WERI-Rb-1 (cell line): ENCODE measurements around the gene MPND.

Source experiments
- DNase-seq: peaks from one replicate; pipeline ENCODE4 v3.0.0-alpha.2; 2020
- H3K27ac ChIP-seq: fragments of 250-450 bp; sonication (Bioruptor Pico); 2 replicates; pipeline ENCODE4 v1.5.1; 2020; ENCODE audit warnings: mild to moderate bottlenecking, moderate library complexity
- H3K27me3 ChIP-seq: fragments of 250-450 bp; sonication (Bioruptor Pico); 2 replicates; pipeline ENCODE4 v1.5.1; 2021; ENCODE audit warnings: mild to moderate bottlenecking, low read depth, moderate library complexity; ENCODE audit not compliant: insufficient read depth, severe bottlenecking
- H3K36me3 ChIP-seq: fragments of 250-450 bp; sonication (Bioruptor Pico); 2 replicates; pipeline ENCODE4 v1.5.1; 2020; ENCODE audit warnings: mild to moderate bottlenecking, moderate library complexity
- H3K4me3 ChIP-seq: 2 replicates; pipeline ENCODE4 v1.5.1; 2011; ENCODE audit warnings: low read depth, mild to moderate bottlenecking, control low read depth, low read length
- H3K9me3 ChIP-seq: fragments of 250-450 bp; sonication (Bioruptor Pico); 2 replicates; pipeline ENCODE4 v1.5.1; 2021; ENCODE audit warnings: mild to moderate bottlenecking, moderate library complexity; ENCODE audit not compliant: severe bottlenecking
- CTCF ChIP-seq: IDR thresholded peaks from 2 replicates; pipeline ENCODE4 v1.5.1; 2011; ENCODE audit warnings: low read depth, mild to moderate bottlenecking, control low read depth, inconsistent platforms, low read length

Gene MPND

GRCh38 chr19:4363571-4364304 lies 20.4 kb downstream of the MPND start:
- Histone ChIP-seq H3K4me3 (no peak overlapping the region), H3K27me3 (no peaks in the 10 kb centered on the region), H3K36me3 (peaks cover 84% of the 10 kb centered on the region), H3K27ac (no peak overlapping the region), H3K9me3 (no peaks in the 10 kb centered on the region)
- TF ChIP-seq CTCF = no peak
- DNase-seq = no peak

- H3K9me3 ChIP-seq = no peaks in the 10 kb centered on the region
- no peak for TF ChIP-seq CTCF
- peaks cover 68% of the 10 kb centered on the region for H3K36me3 ChIP-seq
Measured at GRCh38 chr19:4365341-4365740, 22.0 kb downstream of the MPND start.

GRCh38 chr19:4365791-4366665 lies 22.7 kb downstream of the MPND start:
- no peak for DNase-seq
- peaks cover 61% of the 10 kb centered on the region for H3K36me3 ChIP-seq
- no peak overlapping the region for H3K27ac ChIP-seq
- no peaks in the 10 kb centered on the region for H3K27me3 ChIP-seq
- no peaks in the 10 kb centered on the region for H3K9me3 ChIP-seq
- no peak overlapping the region for H3K4me3 ChIP-seq
- no peak for TF ChIP-seq CTCF

More at GRCh38 chr19:4365341-4365740, 22.0 kb downstream of the MPND start:
- DNase-seq = no peak
- Histone ChIP-seq H3K27ac (no peak overlapping the region), H3K4me3 (no peak overlapping the region), H3K27me3 (no peaks in the 10 kb centered on the region)

- peaks cover 56% of the 10 kb centered on the region for H3K36me3 ChIP-seq
- no peaks in the 10 kb centered on the region for H3K27me3 ChIP-seq
- H3K27ac ChIP-seq = no peak overlapping the region
- no peaks in the 10 kb centered on the region for H3K9me3 ChIP-seq
- no peak for DNase-seq
- H3K4me3 ChIP-seq = no peak overlapping the region
- no peak for TF ChIP-seq CTCF
Measured at GRCh38 chr19:4366666-4367335, 23.4 kb downstream of the MPND start.

GRCh38 chr19:4367336-4367723 lies 24.0 kb downstream of the MPND start:
- Histone ChIP-seq H3K4me3 (no peak overlapping the region), H3K27ac (no peak overlapping the region), H3K27me3 (no peaks in the 10 kb centered on the region), H3K36me3 (peaks cover 51% of the 10 kb centered on the region), H3K9me3 (no peaks in the 10 kb centered on the region)
- no peak for DNase-seq
- no peak for TF ChIP-seq CTCF
